Measurements from ENCODE around the gene TTLL11. TPM values are rescaled to one million over a fixed set of nuclear protein-coding genes. Genes with fewer than 3 reads are reported as not detected.

The TTLL11 gene
- total and polyA plus RNA-seq, 2 experiments from 2014 or later, result 5.5 to 7.6 TPM

GRCh38 chr9:121773954-121774714 lies 319.0 kb downstream of the TTLL11 start:
- Histone ChIP-seq H4K20me1 (ENCODE audit: insufficient read depth, poor library complexity, severe bottlenecking) (no peaks in the 10 kb centered on the region), H3K4me1 (ENCODE audit: insufficient read depth) (no peaks in the 10 kb centered on the region), H3K27ac (no peak overlapping the region), H3K9me2 (replicated peaks; ENCODE audit: insufficient read depth) (no peaks in the 10 kb centered on the region), H3K27me3 (no peaks in the 10 kb centered on the region), H3K4me2 (no peak overlapping the region), H3K9me3 (ENCODE audit: low read depth) (no peaks in the 10 kb centered on the region), H3K79me2 (no peaks in the 10 kb centered on the region), H2AFZ (no peak overlapping the region), H3K4me3 (no peak overlapping the region), H3K36me3 (replicated peaks; ENCODE audit: insufficient read depth, low read depth) (no peaks in the 10 kb centered on the region)
- WGBS (ENCODE audit: low lambda C conversion rate, missing lambda C conversion rate), result 93% methylated on average over 19 of the region's 19 CpGs
- DNase-seq (ENCODE audit: low spot score), result no peak
- TF ChIP-seq CTCF (IDR thresholded peaks at IDR 0.05; ENCODE audit: poor library complexity), result no peak
- TF ChIP-seq EZH2phosphoT487 (IDR thresholded peaks at IDR 0.05; ENCODE audit: low read depth, severe bottlenecking, unreplicated experiment), result no peak
- no peak for TF ChIP-seq EZH2 (IDR thresholded peaks at IDR 0.05; ENCODE audit: borderline replicate concordance)

GRCh38 chr9:121773286-121773953 lies 319.7 kb downstream of the TTLL11 start:
- H3K4me3 ChIP-seq, result no peak overlapping the region
- no peaks in the 10 kb centered on the region for H3K27me3 ChIP-seq
- no peak for DNase-seq (ENCODE audit: low spot score)
- H3K36me3 ChIP-seq (replicated peaks; ENCODE audit: insufficient read depth, low read depth), result no peaks in the 10 kb centered on the region
- no peak overlapping the region for H3K4me2 ChIP-seq
- H3K4me1 ChIP-seq (ENCODE audit: insufficient read depth), result no peaks in the 10 kb centered on the region
- no peaks in the 10 kb centered on the region for H3K79me2 ChIP-seq
- H4K20me1 ChIP-seq (ENCODE audit: insufficient read depth, poor library complexity, severe bottlenecking), result no peaks in the 10 kb centered on the region
- no peak overlapping the region for H2AFZ ChIP-seq
- no peaks in the 10 kb centered on the region for H3K9me3 ChIP-seq (ENCODE audit: low read depth)
- WGBS (ENCODE audit: low lambda C conversion rate, missing lambda C conversion rate), result 95% methylated on average over 8 of the region's 18 CpGs
- H3K27ac ChIP-seq, result no peak overlapping the region
- no peaks in the 10 kb centered on the region for H3K9me2 ChIP-seq (replicated peaks; ENCODE audit: insufficient read depth)
- TF ChIP-seq EZH2 (IDR thresholded peaks at IDR 0.05; ENCODE audit: borderline replicate concordance), result no peak
- no peak for TF ChIP-seq EZH2phosphoT487 (IDR thresholded peaks at IDR 0.05; ENCODE audit: low read depth, severe bottlenecking, unreplicated experiment)
- TF ChIP-seq CTCF (IDR thresholded peaks at IDR 0.05; ENCODE audit: poor library complexity), result no peak

GRCh38 chr9:121772600-121773285 lies 320.4 kb downstream of the TTLL11 start:
- no peak overlapping the region for H3K4me3 ChIP-seq
- H3K27me3 ChIP-seq, result no peaks in the 10 kb centered on the region
- H3K4me1 ChIP-seq (ENCODE audit: insufficient read depth), result no peaks in the 10 kb centered on the region
- H2AFZ ChIP-seq, result no peak overlapping the region
- no peak for DNase-seq (ENCODE audit: low spot score)
- no peak overlapping the region for H3K27ac ChIP-seq
- H3K9me2 ChIP-seq (replicated peaks; ENCODE audit: insufficient read depth), result no peaks in the 10 kb centered on the region
- no peaks in the 10 kb centered on the region for H3K79me2 ChIP-seq
- no peaks in the 10 kb centered on the region for H3K9me3 ChIP-seq (ENCODE audit: low read depth)
- no peaks in the 10 kb centered on the region for H3K36me3 ChIP-seq (replicated peaks; ENCODE audit: insufficient read depth, low read depth)
- H3K4me2 ChIP-seq, result no peak overlapping the region
- 96% methylated on average over 41 of the region's 45 CpGs for WGBS (ENCODE audit: low lambda C conversion rate, missing lambda C conversion rate)
- H4K20me1 ChIP-seq (ENCODE audit: insufficient read depth, poor library complexity, severe bottlenecking), result no peaks in the 10 kb centered on the region
- TF ChIP-seq EZH2 (IDR thresholded peaks at IDR 0.05; ENCODE audit: borderline replicate concordance) (no peak), EZH2phosphoT487 (IDR thresholded peaks at IDR 0.05; ENCODE audit: low read depth, severe bottlenecking, unreplicated experiment) (no peak), CTCF (IDR thresholded peaks at IDR 0.05; ENCODE audit: poor library complexity) (no peak)

Small RNA genes within 50 kb of the gene (microRNA-seq; reads per million reads assigned to microRNA genes)
- not detected for gene MIR4478

Small RNA genes within 50 kb of the gene (small RNA-seq; reads per million reads assigned to genes)
- not detected for gene MIR4478

Other genes with a start within 250 kb of the TTLL11 start
- 44.4 and 46.4 TPM in 2 replicates for gene NDUFA8, start 66.5 kb upstream of the TTLL11 start, total RNA-seq
- gene NDUFA8, start 66.5 kb upstream of the TTLL11 start, polyA plus RNA-seq, result 113 and 132 TPM in 2 replicates
- not detected in 2 replicates for gene MORN5, start 66.6 kb upstream of the TTLL11 start, total RNA-seq
- 0.95 TPM in 1 of 2 replicates, not detected in the other for gene MORN5, start 66.6 kb upstream of the TTLL11 start, polyA plus RNA-seq
- 0.10 and 0.16 TPM in 2 replicates for gene LHX6, start 135.6 kb upstream of the TTLL11 start, total RNA-seq
- gene LHX6, start 135.6 kb upstream of the TTLL11 start, polyA plus RNA-seq, result 0.39 TPM in 1 of 2 replicates, not detected in the other
- gene RBM18, start 171.5 kb upstream of the TTLL11 start, total RNA-seq, result 15.5 and 15.9 TPM in 2 replicates
- gene RBM18, start 171.5 kb upstream of the TTLL11 start, polyA plus RNA-seq, result 14.3 and 22.0 TPM in 2 replicates
- 32.9 and 33.2 TPM in 2 replicates for gene MRRF, start 171.6 kb upstream of the TTLL11 start, total RNA-seq
- 26.8 and 28.4 TPM in 2 replicates for gene MRRF, start 171.6 kb upstream of the TTLL11 start, polyA plus RNA-seq

Data from hepatocyte (in vitro differentiated cells).